Measurements from ENCODE around the gene BCL10. TPM values are rescaled to one million over a fixed set of nuclear protein-coding genes. Genes with fewer than 3 reads are reported as not detected.

Gene BCL10
- 10 to 100 TPM; 30.6 to 32.3 TPM for total RNA-seq

- DNase-seq = peak; percentile 98
- Mint-ChIP-seq H3K27ac (peak within 1 kb of the TSS; percentile 91), H3K4me3 (peak within 1 kb of the TSS; percentile 86), H3K36me3 (ENCODE audit: low read depth) (peaks cover 25% of the 10 kb centered on the region), H3K27me3 (no peaks in the 10 kb centered on the region), H3K9me3 (no peaks in the 10 kb centered on the region), H3K4me1 (ENCODE audit: low read depth) (peaks cover 51% of the 10 kb centered on the region)
- ATAC-seq = peak; percentile 97
- intact Hi-C loops (cut with micrococcal nuclease) = no loop called here
- ChIA-PET POLR2A (interaction anchor here (0.7 to 3.8 kb wide), 8 partner anchors 13 to 1463 kb away, joined by 3 to 24 read pairs (median 4); partner anchors contain the start of genes C1orf52 and SYDE2), CTCF (interaction anchor here (2.4 to 12.0 kb wide), 4 partner anchors 15 to 332 kb away, joined by 11 to 138 read pairs (median 14); partner anchors contain the start of gene C1orf52)
- TF ChIP-seq, protein P1, sequence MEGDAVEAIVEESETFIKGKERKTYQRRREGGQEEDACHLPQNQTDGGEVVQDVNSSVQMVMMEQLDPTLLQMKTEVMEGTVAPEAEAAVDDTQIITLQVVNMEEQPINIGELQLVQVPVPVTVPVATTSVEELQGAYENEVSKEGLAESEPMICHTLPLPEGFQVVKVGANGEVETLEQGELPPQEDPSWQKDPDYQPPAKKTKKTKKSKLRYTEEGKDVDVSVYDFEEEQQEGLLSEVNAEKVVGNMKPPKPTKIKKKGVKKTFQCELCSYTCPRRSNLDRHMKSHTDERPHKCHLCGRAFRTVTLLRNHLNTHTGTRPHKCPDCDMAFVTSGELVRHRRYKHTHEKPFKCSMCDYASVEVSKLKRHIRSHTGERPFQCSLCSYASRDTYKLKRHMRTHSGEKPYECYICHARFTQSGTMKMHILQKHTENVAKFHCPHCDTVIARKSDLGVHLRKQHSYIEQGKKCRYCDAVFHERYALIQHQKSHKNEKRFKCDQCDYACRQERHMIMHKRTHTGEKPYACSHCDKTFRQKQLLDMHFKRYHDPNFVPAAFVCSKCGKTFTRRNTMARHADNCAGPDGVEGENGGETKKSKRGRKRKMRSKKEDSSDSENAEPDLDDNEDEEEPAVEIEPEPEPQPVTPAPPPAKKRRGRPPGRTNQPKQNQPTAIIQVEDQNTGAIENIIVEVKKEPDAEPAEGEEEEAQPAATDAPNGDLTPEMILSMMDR (IDR thresholded peaks at IDR 0.05) = no peak
Measured at GRCh38 chr1:85276215-85276977, at the start of gene BCL10. Gene BCL10, minus strand, starts transcription at chr1:85276632. Its CDS starts 280 bp downstream, at chr1:85276352.

DNA sequence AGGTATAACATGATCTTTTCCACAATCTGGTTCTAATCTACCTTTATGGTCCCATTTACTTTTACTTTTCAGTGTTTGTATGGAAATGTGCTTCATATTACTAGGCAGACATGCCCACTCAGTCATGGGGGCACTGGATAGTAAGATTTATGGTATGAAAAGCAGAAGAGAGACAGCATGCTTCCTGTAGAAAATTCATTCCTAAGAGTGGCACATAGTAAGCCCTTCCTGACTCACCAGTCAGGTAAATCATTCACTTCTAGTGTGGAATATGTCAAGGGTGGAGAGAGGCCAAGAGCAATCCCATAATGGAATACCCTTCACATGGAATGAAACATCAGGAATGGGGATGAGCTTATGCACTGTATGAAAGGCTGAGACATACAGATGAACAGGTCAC lies 49.5 kb upstream of the BCL10 start:
- Mint-ChIP-seq H3K9me3 (no peaks in the 10 kb centered on the region), H3K27me3 (peaks cover 10% of the 10 kb centered on the region), H3K4me1 (ENCODE audit: low read depth) (peaks cover 4% of the 10 kb centered on the region), H3K36me3 (ENCODE audit: low read depth) (no peaks in the 10 kb centered on the region), H3K4me3 (no peak overlapping the region), H3K27ac (no peak overlapping the region)
- ChIA-PET POLR2A (no interaction called here), CTCF (no interaction called here)
- ATAC-seq (no peak), DNase-seq (no peak)
- intact Hi-C loops (cut with micrococcal nuclease) = no loop called here
- TF ChIP-seq, protein P1 (IDR thresholded peaks at IDR 0.05) = no peak

- Mint-ChIP-seq H3K36me3 (ENCODE audit: low read depth) (no peaks in the 10 kb centered on the region), H3K27ac (no peak overlapping the region), H3K27me3 (peaks cover 16% of the 10 kb centered on the region), H3K9me3 (no peaks in the 10 kb centered on the region), H3K4me1 (ENCODE audit: low read depth) (peaks cover 7% of the 10 kb centered on the region), H3K4me3 (no peak overlapping the region)
- ATAC-seq (no peak), DNase-seq (no peak)
- ChIA-PET CTCF (interaction anchor here (0.5 to 0.9 kb wide), 2 partner anchors 12 to 15 kb away, joined by 3 read pairs; no protein-coding TSS in a partner anchor), POLR2A (no interaction called here)
- TF ChIP-seq, protein P1 (IDR thresholded peaks at IDR 0.05) = no peak
- intact Hi-C loops (cut with micrococcal nuclease) = no loop called here
Measured at GRCh38 chr1:85323770-85324169, 47.3 kb upstream of the BCL10 start.

GRCh38 chr1:85322655-85323054 lies 46.2 kb upstream of the BCL10 start:
- ChIA-PET CTCF (no interaction called here), POLR2A (no interaction called here)
- intact Hi-C loops (cut with micrococcal nuclease) = no loop called here
- Mint-ChIP-seq H3K4me1 (ENCODE audit: low read depth) (peaks cover 7% of the 10 kb centered on the region), H3K36me3 (ENCODE audit: low read depth) (no peaks in the 10 kb centered on the region), H3K9me3 (no peaks in the 10 kb centered on the region), H3K4me3 (no peak overlapping the region), H3K27me3 (peaks cover 16% of the 10 kb centered on the region), H3K27ac (no peak overlapping the region)
- ATAC-seq (no peak), DNase-seq (no peak)
- TF ChIP-seq, protein P1 (IDR thresholded peaks at IDR 0.05) = no peak
